ENCODE measurements around the gene CD200R1L.

CD200R1L gene

DNA sequence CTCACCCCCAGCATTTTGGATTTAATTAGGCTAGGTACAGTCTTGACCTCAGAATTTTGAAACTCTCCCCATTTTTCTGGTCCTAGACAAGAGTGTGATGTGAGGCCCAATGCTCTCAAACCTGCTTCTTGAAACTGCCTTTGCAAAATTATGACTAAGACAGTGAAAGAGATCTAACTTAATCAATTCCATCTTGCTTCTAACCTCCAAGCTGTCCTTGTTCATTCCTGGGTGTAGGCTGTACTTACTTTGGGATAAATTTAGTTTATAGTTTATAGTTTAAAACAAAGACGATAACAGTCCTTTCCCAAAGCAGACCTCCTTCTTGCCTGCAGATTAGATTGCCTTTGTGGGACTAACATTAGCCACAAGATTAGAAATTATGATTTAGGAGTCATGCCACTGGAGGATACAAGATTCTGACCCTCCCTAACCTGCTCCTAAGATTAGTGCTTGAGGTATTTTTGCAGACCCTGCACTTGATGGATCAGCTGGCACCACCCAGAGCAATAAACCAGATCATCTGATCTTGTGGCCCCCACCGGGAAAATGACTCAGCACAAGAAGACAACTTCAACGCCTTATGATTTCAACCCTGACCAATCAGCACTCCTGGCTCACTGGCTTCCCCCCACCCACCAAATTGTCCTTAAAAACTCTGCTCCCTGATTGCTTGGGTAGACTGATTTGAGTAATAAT is 59.6 kb downstream of the CD200R1L start:
- no peak for DNase-seq

- DNase-seq = no peak
These were observed 60.6 kb downstream of the CD200R1L start for GRCh38 chr3:112786002-112786590.

- no peak for DNase-seq
These were observed 61.2 kb downstream of the CD200R1L start for GRCh38 chr3:112785321-112786001.

DNA sequence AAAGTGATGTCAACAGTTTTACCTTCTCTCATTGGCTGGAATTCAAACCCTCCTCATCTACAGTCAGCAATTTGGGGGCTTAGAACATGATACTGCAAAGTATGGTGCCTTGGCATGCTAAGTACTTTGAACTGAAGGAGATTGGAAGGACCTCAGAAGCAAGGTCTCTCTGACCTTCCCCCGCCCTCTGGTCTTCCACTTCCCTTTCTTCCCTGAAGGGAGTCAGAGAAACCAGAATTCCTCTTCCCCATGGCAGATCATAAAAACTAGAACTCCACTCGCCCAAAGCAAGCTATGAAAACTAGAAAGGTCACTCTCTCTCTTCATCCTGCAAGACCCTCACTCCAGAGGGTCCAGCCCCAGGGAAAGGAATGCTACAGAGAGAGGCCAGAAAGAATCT is 64.2 kb downstream of the CD200R1L start:
- DNase-seq = no peak

DNA sequence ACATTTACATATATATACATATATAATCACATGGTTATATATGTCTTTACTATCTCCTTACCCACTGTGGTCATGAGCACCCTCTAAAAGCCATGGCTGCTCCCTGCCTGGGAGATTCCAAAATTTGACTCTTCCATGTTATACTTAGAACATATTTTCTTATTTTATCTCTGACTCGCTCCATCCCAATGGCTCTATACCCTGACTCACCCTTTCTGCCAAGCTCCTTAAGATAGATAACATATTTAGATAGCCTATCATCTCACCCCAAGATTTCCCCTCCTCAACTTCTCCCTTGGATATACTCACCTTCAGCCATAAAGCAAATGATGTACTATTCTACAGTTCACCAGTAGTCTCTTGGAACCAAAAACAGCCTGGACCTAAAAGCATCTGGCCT is 65.1 kb downstream of the CD200R1L start:
- DNase-seq = no peak

DNA sequence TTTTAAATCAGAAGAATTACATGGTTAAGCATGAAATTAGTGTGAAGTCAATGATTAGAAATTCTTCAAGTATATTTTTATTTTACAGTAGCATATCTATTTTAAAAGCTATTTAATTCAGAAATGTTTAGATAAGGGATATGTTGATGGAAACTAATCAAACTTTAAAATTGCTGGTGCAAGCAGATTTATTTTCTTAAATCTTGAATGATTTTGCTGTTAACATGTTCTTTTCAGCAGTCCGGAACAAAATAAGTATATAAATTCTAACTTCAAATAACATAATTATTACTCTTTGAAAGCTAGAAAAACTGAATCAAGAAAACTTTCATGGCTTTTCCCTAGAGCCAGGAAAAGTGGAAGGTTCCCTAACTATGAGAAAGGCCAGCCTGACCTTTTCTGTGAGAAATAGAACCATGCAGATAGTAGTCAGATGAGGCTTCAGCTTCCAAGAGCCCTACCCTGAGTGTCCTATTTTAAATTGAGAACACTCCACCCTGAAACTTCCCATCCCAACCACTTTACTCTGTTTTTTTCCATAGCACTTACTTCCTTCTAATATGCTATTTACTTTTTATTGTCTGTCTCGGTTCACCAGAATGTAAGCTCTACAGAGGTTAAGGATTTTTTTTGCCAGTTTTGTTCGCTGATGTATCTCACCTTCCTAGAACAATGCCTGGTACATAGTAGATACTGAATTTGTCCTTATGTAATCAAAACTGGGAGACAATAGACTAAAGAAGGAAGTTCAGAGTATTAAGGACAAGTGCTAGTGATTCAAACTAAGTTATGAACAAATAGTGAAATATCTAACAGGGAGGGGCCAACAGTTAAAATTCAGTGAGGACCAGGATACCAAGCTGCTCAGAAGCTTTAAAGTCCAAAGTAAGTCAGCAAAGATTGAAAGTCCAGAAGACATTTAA is 66.8 kb downstream of the CD200R1L start:
- no peak for DNase-seq

- DNase-seq = no peak
These were observed 67.7 kb downstream of the CD200R1L start for GRCh38 chr3:112779011-112779410.

- DNase-seq = no peak
These were observed 68.2 kb downstream of the CD200R1L start for GRCh38 chr3:112778353-112778948.

- no peak for DNase-seq
These were observed 68.9 kb downstream of the CD200R1L start for GRCh38 chr3:112777811-112778210.

DNA sequence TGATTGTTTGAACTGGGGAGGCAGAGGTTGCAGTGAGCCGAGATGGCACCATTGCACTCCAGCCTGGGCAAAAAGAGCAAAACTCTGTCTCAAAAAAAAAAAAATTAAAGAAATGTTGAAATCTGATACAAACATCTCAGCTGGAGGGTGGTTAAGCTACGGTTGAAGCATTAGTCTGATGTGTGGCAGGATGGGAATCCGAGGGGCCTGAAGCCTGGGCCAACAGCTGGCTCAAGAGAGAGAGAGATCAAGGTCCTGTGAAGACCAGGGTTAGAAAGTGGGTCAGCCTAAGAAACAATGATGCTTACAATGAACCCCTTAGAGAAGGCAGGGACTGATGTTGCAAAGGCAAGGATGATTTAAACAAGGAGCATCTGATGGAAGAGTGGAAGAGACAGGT is 69.8 kb downstream of the CD200R1L start:
- no peak for DNase-seq

DNA sequence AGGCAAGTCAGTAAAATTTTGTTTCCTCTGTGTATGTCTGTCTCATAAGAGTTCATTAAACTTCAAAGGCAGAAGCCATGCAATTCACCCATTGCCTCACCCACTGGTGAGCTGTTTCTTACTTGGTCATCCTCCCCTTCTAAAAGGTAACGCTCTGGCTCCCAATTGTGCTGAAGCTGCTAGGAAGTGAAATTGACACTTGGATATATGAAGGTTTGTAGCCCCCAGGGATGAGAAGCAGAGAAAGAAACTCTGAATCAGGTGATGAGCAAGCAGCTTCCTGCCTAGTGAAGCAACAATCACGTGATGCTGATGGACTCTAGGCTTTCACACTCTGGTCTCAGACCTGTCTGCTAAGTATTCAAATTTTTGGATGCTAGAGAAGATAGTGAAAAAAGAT is 70.7 kb downstream of the CD200R1L start:
- DNase-seq = no peak

GRCh38 chr3:112775011-112775742 is 71.5 kb downstream of the CD200R1L start:
- DNase-seq = no peak

DNA sequence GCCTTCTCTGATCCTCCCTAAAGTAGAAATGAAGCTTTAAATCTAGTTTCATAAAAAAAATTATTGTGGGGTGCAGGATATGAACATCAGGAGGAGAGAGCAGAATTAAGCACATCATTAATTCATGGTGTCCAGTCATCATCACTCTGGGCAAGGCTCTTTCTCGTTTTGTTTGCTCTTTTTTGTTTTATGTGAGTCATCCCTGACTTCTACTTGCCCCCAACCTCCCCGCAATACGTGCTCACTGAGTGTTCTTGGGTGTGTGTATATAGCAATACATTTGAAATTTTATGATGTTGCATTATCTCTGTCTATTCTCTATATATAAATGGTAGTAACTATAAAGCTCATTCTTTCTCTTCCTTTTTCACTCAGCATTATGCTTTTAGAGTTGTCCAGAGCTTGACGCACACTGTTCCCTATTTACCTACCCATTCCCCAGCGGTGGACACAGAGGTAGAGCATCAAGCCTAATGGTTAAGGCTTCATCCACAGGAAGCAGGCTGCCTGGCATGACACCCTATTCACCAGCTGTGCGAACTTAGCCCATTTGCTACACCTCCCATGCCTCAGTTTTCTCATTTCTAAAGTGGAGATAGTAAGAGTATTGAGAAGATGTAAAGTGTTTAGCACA is 72.3 kb downstream of the CD200R1L start:
- DNase-seq = no peak

GRCh38 chr3:112773864-112774263 is 72.8 kb downstream of the CD200R1L start:
- no peak for DNase-seq

DNA sequence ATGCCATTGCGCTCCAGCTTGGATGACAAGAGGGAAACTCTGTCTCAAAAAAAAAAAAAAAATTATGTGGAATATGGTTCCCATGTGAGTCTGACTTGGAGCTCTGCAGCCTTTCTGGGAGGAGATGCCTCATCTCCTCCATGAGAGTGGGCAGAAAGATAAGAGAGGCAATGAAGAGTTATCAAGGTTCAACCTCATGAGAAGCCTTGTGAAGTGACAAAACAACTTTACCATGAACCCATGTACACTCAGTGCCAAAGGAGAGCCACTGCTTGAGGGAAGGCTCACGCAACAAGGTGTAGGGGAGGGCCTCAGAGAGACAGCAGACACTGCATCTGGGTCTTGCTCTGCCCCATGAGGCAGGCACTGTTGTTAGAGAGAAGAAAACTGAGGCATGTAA is 75.7 kb downstream of the CD200R1L start:
- DNase-seq = no peak

DNA sequence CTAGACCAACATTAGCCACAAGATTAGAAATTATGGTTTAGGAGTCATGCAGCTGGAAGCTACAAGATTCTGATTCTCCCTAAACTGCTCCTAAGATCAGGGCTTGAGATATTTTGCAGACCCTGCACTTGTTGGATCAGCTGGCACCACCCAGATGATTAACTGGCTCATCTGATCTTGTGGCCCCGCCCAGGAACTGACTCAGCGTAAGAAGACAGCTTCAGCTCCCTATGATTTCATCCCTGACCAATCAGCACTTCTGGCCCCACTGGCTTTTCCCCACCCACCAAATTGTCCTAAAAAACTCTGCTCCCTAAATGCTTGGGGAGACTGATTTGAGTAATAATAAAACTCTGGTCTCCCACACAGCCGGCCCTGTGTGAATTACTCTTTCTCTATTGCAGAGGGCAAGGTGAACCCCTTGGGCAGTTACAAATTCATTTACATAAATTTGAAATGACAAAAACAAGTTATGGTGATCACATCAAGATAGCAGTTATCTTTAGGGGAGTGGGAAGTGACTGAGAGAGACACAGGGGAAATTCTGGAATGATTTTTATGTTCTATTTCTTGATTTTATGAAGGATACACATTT is 76.5 kb downstream of the CD200R1L start:
- DNase-seq = no peak

- no peak for DNase-seq
These were observed 77.2 kb downstream of the CD200R1L start for GRCh38 chr3:112769286-112769978.

DNA sequence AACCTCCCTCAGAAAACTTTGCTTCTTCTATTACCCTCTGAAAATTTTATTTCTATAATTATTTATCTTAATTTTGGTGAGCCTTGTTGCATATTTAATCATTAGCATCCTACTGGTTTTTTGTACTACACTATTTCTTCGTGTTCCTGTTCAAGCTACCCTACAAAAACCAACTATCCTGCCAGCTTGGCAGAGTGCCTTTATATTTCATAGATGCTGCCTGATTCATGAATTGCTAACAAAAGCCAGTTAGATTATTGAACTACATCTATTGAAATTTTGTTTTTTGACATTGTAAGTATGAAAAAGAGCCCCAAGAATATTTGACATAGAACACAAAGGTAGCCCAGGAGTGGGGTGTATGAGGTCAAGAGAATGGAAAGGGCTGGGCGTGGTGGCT is 78.9 kb downstream of the CD200R1L start:
- DNase-seq = no peak

- no peak for DNase-seq
These were observed 79.5 kb downstream of the CD200R1L start for GRCh38 chr3:112767177-112767576.
